ENCODE measurements around the gene TNFRSF12A. TPM values are rescaled to one million over a fixed set of nuclear protein-coding genes. Genes with fewer than 3 reads are reported as not detected.
A peak's percentile ranks its signal among the peaks of the same experiment; 100 is the strongest.

Gene TNFRSF12A
- polyA plus RNA-seq, 3 donors from 2014 or later, result 1.2 to 1.4 (median 1.4) TPM

- Mint-ChIP-seq H3K36me3 (peaks cover 6 to 22% (median 7%) of the 10 kb centered on the region in 3 donors), H3K27ac (peak overlapping the region in 5 of 6 donors; percentile 24 to 77 (median 61)), H3K4me1 (peaks cover 57 to 63% of the 10 kb centered on the region in 2 donors), H3K9me3 (no peaks in the 10 kb centered on the region), H3K4me3 (peak overlapping the region; percentile 10 to 75 (median 70)), H3K27me3 (ENCODE audit: low read depth in 3 of 3) (peaks cover 2 to 8% (median 3%) of the 10 kb centered on the region in 3 donors)
- no peak for DNase-seq
These were observed 36.4 kb downstream of the TNFRSF12A start for GRCh38 chr16:3056336-3057180.

GRCh38 chr16:3057181-3058138 lies 37.3 kb downstream of the TNFRSF12A start:
- no peak for DNase-seq
- peak overlapping the region in 5 of 6 donors; percentile 13 to 93 (median 77) for H3K27ac Mint-ChIP-seq
- no peaks in the 10 kb centered on the region for H3K9me3 Mint-ChIP-seq

GRCh38 chr16:3058139-3059030 lies 38.2 kb downstream of the TNFRSF12A start:
- no peaks in the 10 kb centered on the region for H3K9me3 Mint-ChIP-seq
- H3K27ac Mint-ChIP-seq, result peak overlapping the region; percentile 39 to 92 (median 86)
- DNase-seq, result peak in 2 of 3 donors; percentile 53 to 55
- H3K4me1 Mint-ChIP-seq, result peaks cover 50 to 60% of the 10 kb centered on the region in 2 donors
- H3K27me3 Mint-ChIP-seq (ENCODE audit: low read depth in 3 of 3), result peaks cover 2 to 8% (median 3%) of the 10 kb centered on the region in 3 donors
- peak overlapping the region; percentile 89 to 95 (median 94) for H3K4me3 Mint-ChIP-seq
- H3K36me3 Mint-ChIP-seq, result peaks cover 6 to 18% (median 7%) of the 10 kb centered on the region in 3 donors

More at GRCh38 chr16:3057181-3058138, 37.3 kb downstream of the TNFRSF12A start:
- Mint-ChIP-seq H3K4me1 (peaks cover 50 to 58% of the 10 kb centered on the region in 2 donors), H3K27me3 (ENCODE audit: low read depth in 3 of 3) (peaks cover 2 to 8% (median 3%) of the 10 kb centered on the region in 3 donors), H3K36me3 (peaks cover 6 to 18% (median 7%) of the 10 kb centered on the region in 3 donors), H3K4me3 (peak overlapping the region; percentile 58 to 75 (median 70))

GRCh38 chr16:3059041-3059722 lies 39.0 kb downstream of the TNFRSF12A start:
- DNase-seq, result peak; percentile 89 to 91 (median 90)
- peaks cover 48 to 54% of the 10 kb centered on the region in 2 donors for H3K4me1 Mint-ChIP-seq
- peak overlapping the region; percentile 82 to 92 (median 91) for H3K27ac Mint-ChIP-seq
- no peaks in the 10 kb centered on the region for H3K9me3 Mint-ChIP-seq
- peaks cover 2 to 6% (median 3%) of the 10 kb centered on the region in 3 donors for H3K27me3 Mint-ChIP-seq (ENCODE audit: low read depth in 3 of 3)
- H3K4me3 Mint-ChIP-seq, result peak overlapping the region; percentile 89 to 95 (median 94)
- peaks cover 0 to 13% (median 7%) of the 10 kb centered on the region in 3 donors for H3K36me3 Mint-ChIP-seq

GRCh38 chr16:3059723-3060242 lies 39.6 kb downstream of the TNFRSF12A start:
- peak overlapping the region; percentile 82 to 92 (median 90) for H3K27ac Mint-ChIP-seq
- H3K36me3 Mint-ChIP-seq, result peaks cover 0 to 12% (median 6%) of the 10 kb centered on the region in 3 donors
- peaks cover 2 to 6% (median 3%) of the 10 kb centered on the region in 3 donors for H3K27me3 Mint-ChIP-seq (ENCODE audit: low read depth in 3 of 3)
- peaks cover 42 to 52% of the 10 kb centered on the region in 2 donors for H3K4me1 Mint-ChIP-seq
- peak overlapping the region; percentile 82 to 88 (median 83) for H3K4me3 Mint-ChIP-seq
- no peak for DNase-seq
- no peaks in the 10 kb centered on the region for H3K9me3 Mint-ChIP-seq

GRCh38 chr16:3060339-3061127 lies 40.4 kb downstream of the TNFRSF12A start:
- H3K4me1 Mint-ChIP-seq, result peaks cover 41 to 47% of the 10 kb centered on the region in 2 donors
- H3K36me3 Mint-ChIP-seq, result peaks cover 0 to 5% (median under 1%) of the 10 kb centered on the region in 3 donors
- H3K9me3 Mint-ChIP-seq, result no peaks in the 10 kb centered on the region

GRCh38 chr16:3062553-3062952 lies 42.4 kb downstream of the TNFRSF12A start:
- H3K4me3 Mint-ChIP-seq, result peak overlapping the region in 1 of 5 donors; percentile 55
- DNase-seq, result no peak
- H3K9me3 Mint-ChIP-seq, result no peaks in the 10 kb centered on the region
- H3K27ac Mint-ChIP-seq, result peak overlapping the region in 3 of 6 donors; percentile 31 to 97 (median 43)
- H3K4me1 Mint-ChIP-seq, result peaks cover 42% of the 10 kb centered on the region in 2 donors
- peaks cover 0 to 10% (median 8%) of the 10 kb centered on the region in 3 donors for H3K36me3 Mint-ChIP-seq
- H3K27me3 Mint-ChIP-seq (ENCODE audit: low read depth in 3 of 3), result peaks cover 5 to 10% (median 8%) of the 10 kb centered on the region in 3 donors

More at GRCh38 chr16:3060339-3061127, 40.4 kb downstream of the TNFRSF12A start:
- Mint-ChIP-seq H3K27me3 (ENCODE audit: low read depth in 3 of 3) (peaks cover 2 to 6% (median 5%) of the 10 kb centered on the region in 3 donors), H3K27ac (peak overlapping the region; percentile 82 to 92 (median 90)), H3K4me3 (peak overlapping the region; percentile 82 to 88 (median 83))
- DNase-seq, result no peak

- Mint-ChIP-seq H3K9me3 (no peaks in the 10 kb centered on the region), H3K27me3 (ENCODE audit: low read depth in 3 of 3) (peaks cover 5 to 8% (median 5%) of the 10 kb centered on the region in 3 donors), H3K36me3 (peaks cover 0 to 11% (median 10%) of the 10 kb centered on the region in 3 donors), H3K4me1 (peaks cover 49 to 52% of the 10 kb centered on the region in 2 donors), H3K4me3 (peak overlapping the region in 2 of 5 donors; percentile 40 to 99), H3K27ac (peak overlapping the region in 5 of 6 donors; percentile 59 to 99 (median 83))
- DNase-seq, result no peak
These were observed 43.6 kb downstream of the TNFRSF12A start for GRCh38 chr16:3063625-3064386.

GRCh38 chr16:3065069-3065741 lies 45.0 kb downstream of the TNFRSF12A start, which contains the start of gene IL32:
Gene IL32 (plus strand): TSS chr16:3065640. CDS start chr16:3065812, 172 bp downstream.
- Mint-ChIP-seq H3K36me3 (peaks cover 0 to 19% (median 17%) of the 10 kb centered on the region in 3 donors), H3K27me3 (ENCODE audit: low read depth in 3 of 3) (peaks cover 2 to 5% (median 4%) of the 10 kb centered on the region in 3 donors), H3K4me3 (peak within 1 kb of the TSS; percentile 85 to 99 (median 93)), H3K9me3 (no peaks in the 10 kb centered on the region), H3K27ac (peak within 1 kb of the TSS; percentile 92 to 99 (median 94)), H3K4me1 (peaks cover 52 to 58% of the 10 kb centered on the region in 2 donors)
- DNase-seq, result peak in 1 of 3 donors; percentile 56
